LoVo (cell line): ENCODE results near the gene SEC23B.
"Not testable (repeated sequence)": the region's sequence is repeated elsewhere in the genome, so short reads cannot be mapped to it uniquely, and the experiment has no call there.

ENCODE experiments used
- DNase-seq: peaks from one replicate; pipeline ENCODE4 v3.0.0-alpha.2; 2016; ENCODE audit warnings: low spot score

SEC23B gene

GRCh38 chr20:18507218-18508191 lies at the start of gene SEC23B:
Gene SEC23B (plus strand): TSS chr20:18507940. CDS start chr20:18510836, 2,896 bp downstream.
- DNase-seq = peak; percentile 97

DNA sequence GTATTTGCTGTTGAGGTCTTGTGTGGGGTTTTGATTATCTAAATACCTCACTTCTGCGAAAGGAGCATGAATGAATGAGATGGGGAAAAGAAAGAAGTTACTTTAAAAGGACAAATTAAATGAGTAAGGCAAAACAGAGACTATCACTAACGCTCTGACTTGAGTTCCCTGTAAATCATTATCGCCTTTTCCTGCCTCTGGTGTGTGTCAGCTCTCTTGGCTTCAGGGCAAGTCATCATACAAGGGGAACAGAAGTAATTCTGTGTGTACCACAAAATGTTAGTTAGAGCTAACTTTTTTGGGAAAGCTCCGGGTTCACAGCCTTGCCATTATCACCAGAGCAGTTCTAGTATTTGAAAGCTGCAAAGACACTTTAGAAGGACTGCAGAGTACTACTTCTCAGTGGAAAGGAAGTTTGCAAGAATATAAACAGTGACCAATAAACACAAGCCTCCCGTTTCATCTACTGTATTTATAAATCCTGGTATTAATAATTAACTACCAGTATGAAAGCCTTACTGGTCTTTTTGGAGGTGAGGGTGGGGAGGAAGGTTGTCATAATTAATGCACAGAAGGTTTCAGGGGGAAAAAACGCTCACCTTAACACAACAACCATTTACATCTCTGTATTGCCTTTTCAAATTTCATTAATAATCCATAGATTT lies 42.1 kb upstream of the SEC23B start:
- DNase-seq = no peak

DNA sequence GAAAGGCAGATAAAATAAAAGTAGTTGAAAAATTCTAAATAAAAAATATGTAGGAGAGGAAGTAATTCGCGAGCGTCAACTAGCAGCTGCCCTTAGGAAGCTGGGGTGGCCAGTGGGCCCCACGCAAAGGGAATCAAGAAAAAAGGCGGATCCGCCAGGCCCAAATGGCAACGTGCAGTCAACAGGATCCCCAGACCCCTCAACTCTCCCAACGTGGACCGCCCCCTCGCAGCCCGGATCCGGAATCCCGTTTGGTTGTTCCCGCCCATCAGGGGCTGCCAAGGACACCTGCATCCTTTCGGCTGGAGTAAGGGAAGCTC lies 41.2 kb upstream of the SEC23B start:
- DNase-seq = no peak

DNA sequence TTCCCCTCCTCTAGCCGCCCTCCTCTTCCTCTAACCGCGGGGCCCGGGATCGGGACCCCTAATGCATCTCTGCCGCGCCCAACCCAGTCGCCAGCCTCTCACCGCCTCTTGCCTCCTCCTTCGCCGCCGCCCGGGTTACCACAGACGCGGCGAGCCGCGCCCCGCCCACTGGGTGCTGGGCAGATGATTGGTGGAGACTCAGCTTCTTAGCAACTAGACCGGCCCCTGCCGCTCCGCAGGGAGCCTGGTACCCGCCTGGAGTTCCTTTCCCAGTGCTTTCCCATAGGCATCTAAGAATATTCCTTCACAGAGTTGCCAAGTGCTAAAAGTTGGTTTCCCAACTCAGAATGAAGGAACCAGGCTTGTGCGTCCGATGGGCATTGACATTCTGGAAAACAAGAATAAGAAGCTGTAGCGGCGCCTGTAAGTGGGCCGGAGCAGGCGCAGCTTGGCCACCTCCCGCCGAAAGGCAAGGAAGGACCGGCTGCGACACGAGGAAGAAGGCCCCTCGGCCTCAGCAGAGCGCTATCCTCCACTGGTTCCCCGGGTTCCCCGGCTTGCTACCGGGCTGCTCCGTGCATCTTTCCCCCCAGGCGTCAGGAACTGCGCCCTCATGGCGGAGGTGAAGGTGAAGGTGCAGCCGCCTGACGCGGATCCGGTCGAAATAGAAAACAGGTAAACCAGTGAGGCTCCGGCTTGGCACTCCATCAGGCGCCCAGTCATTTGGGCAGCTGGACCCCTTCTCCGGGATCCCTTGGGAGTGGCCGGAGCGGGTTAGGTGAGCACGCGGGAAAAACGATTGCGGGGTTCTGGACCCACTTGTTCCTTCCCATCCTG lies 40.6 kb upstream of the SEC23B start, which contains the start of the genes DZANK1 and POLR3F:
Gene DZANK1 (minus strand): TSS at position 137 of the 837 bp plus-strand sequence. CDS start 1,672 bp downstream, outside the sequence.
Gene POLR3F (plus strand): TSS at position 497 of the 837 bp plus-strand sequence. CDS start 117 bp downstream, at position 614.
- peak; percentile 96 for DNase-seq

GRCh38 chr20:18477218-18477617 lies 30.5 kb upstream of the SEC23B start:
- DNase-seq = no peak

- DNase-seq = no peak
Observed at GRCh38 chr20:18477821-18478220, 29.9 kb upstream of the SEC23B start.

GRCh38 chr20:18481596-18481995 lies 26.1 kb upstream of the SEC23B start:
- DNase-seq = no peak

DNA sequence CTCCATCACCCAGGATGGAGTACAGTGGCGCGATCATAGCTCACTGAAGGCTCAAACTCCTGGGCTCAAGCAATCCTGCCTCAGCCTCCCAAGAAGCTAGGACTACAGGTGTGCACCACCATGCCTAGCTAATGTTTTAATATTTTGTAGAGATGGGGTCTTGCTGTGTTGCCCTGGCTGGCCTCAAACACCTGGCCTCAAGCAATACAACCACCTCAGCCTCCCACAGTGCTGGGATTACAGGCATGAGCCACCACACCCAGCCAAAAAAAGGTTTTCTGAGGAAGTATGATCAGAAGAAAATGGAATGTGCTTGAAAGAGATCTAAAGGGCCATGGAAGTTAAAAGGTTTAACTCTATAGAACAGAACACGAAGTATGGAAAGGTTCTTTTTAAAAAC lies 19.4 kb upstream of the SEC23B start:
- DNase-seq = no peak

GRCh38 chr20:18496042-18496441 lies 11.7 kb upstream of the SEC23B start:
- no peak for DNase-seq

DNA sequence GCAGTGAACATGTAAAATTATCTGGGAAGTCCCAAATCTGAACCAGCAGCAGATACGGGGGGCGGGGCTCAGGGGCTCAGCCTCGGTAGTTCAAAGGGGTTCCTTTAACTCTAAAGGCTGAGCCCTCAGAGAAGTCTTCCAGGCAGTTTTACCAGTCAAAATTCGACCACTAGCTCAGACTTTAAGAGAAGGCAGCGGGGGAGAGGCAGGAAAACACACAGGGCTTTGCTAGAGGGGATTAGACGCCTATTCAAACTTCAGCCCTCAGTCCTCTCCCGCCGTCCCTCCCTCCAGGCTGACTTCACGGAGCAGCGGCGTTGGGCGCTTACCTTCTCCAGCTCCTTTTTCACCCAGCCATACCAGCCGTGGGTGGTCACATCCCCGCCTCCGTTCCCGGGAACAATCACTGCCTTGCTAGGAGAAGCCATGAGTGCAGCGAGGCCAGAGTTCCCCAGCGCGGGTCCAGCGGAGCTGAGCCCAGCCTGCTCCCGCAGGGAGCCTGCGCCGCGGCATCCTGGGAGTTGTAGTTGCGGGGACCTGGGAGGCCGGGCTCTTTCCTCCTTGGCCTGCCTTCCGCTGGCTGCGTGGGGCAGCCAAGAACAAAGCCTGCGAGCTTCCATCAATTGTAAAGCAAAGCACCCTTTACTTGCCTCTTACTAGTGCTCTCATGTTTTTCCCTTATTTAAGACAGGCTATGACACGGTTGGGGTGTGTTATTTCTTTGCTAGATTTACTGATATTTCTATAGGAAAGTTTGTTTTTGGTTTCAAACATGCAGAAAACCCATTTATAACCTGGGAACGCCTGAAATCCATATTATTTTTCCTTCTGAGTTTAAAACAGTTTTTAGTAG lies 10.8 kb upstream of the SEC23B start, which contains the start of gene RBBP9:
Gene RBBP9 (minus strand): TSS at position 486 of the 853 bp plus-strand sequence. CDS start 58 bp downstream, at position 428.
- peak; percentile 86 for DNase-seq

DNA sequence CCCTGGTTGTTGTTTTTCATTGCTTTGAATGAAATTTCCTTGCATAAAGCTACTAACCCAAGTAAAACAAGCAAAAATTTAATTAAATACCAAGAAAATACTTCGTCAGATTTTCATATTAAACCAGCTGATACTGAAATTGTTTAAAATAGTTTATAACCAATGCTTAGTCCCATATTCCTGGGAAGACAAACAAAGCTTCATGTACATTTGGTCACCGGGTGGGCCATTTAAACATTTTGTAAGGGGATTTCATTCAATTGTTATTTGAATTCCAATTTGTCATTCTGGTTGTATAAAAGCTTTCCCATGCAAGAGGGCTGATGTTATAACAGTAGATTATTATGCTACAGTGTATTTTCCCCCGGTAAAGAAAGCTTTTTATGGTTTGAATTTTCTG lies 10.1 kb upstream of the SEC23B start:
- DNase-seq = no peak

DNA sequence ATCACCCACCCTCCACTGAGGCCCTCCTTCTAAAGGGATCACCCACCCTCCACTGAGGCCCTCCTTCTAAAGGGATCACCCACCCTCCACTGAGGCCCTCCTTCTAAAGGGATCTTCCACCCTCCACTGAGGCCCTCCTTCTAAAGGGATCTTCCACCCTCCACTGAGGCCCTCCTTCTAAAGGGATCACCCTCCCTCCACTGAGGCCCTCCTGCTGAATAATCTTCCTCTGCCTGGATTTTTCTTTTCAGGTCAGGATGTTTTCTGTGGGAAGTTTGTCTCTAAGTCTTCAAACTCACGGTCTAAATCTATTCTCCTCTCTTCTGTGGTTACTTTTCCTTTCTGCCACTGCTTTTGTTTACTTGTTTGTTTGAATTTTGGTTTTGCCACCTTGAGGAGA lies 6.1 kb upstream of the SEC23B start:
- not testable (repeated sequence) for DNase-seq

DNA sequence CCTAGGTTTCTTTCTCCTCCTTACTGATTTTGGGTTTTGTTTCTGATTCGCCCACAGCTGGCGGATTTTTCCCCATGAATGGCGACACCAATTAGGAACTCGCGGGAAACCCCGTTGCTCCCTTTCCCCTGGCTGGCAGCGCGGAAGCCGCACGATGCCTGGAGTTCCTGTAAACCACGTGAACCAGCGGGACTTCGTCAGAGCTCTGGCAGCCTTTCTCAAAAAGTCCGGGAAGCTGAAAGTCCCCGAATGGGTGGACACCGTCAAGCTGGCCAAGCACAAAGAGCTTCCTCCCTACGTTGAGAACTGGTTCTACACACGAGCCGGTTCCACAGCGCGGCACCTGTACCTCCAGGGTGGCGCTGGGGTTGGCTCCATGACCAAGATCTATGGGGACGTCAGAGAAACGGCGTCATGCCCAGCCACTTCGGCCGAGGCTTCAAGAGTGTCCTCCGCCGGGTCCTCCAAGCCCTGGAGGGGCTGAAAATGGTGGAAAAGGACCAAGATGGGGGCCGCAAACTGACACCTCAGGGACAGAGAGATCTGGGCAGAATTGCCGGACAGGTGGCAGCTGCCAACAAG lies 3.2 kb upstream of the SEC23B start:
- DNase-seq = no peak

- no peak for DNase-seq
Observed at GRCh38 chr20:18506744-18507143, 996 bp upstream of the SEC23B start.

- no peak for DNase-seq
Observed at GRCh38 chr20:18511571-18511970, 3.8 kb downstream of the SEC23B start.

- DNase-seq = no peak
Observed at GRCh38 chr20:18513208-18513607, 5.5 kb downstream of the SEC23B start.

DNA sequence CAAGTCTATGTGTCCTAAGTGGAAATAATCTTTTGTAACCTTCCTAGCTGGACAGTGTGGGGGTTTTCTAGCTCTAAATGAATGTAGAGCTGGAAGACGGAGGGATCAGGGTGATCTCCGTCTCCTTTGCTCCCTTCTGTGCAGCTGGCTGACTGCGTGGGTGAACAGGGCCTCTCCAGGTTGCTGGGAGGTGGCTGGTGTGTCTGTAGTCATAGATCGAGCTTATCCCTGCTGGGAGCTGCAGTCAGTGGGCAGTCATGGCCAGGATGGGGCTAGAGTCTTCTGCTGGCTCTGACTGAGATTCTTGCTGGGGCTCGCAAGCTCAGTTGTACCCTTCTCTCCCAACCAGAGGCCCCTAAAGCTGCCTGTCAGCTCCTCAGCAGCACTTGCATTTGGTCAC lies 6.4 kb downstream of the SEC23B start:
- no peak for DNase-seq

- no peak for DNase-seq
Observed at GRCh38 chr20:18515973-18516372, 8.2 kb downstream of the SEC23B start.

- DNase-seq = not testable (repeated sequence)
Observed at GRCh38 chr20:18522066-18522465, 14.3 kb downstream of the SEC23B start.

DNA sequence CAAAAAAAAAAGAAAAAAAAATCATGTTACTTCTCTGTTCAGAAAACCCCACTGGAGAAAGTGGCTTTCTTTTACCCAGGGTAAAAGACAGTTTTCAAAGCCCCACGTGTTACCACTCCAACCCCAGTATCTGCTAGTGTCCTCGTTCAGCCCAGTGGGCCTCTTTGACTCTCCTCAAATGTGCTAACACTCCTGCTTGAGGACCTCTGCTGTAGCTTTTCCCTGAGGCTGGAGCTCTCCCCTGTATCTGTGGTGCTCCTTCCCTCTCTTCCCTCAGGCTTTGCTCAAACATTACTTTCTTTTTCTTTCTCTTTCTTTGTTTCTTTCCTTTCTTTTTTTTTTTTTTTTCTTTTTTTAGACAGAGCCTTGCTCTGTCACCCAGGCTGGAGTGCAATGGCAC lies 15.3 kb downstream of the SEC23B start:
- DNase-seq = no peak

DNA sequence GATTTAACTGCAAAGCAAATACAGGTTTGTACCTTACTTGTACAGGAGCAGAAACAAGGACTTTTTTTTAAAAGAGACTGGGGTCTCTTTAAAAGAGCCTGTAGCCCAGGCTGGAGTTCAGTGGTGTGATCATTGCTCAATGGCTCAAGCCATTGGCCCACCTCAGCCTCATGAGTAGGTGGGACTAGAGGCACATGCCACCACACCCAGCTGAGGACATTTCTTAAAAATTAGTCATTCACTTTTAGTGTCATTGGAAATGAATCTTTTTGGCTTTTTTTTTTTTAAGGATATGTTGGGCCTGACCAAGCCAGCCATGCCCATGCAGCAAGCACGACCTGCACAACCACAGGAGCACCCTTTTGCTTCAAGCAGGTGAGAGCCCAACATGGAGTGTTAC lies 16.9 kb downstream of the SEC23B start:
- DNase-seq = no peak
